ENCODE results near the gene STRN4.

The STRN4 gene

GRCh38 chr19:46739290-46739771, 6.9 kb downstream of the STRN4 start:
- Histone ChIP-seq H3K36me3 (ENCODE audit: control insufficient read depth in 2 of 2, insufficient read depth in 2 of 2, low read length in 2 of 2) (peaks cover 14 to 19% of the 10 kb centered on the region in 2 donors), H3K9ac (ENCODE audit: low read length in 2 of 2) (no peak overlapping the region), H3K27me3 (ENCODE audit: control insufficient read depth in 1 of 2, insufficient read depth in 2 of 2, low read length in 2 of 2) (no peaks in the 10 kb centered on the region), H3K27ac (ENCODE audit: low read length) (no peak overlapping the region), H3K4me3 (ENCODE audit: low read length in 2 of 2) (no peak overlapping the region), H3K4me1 (ENCODE audit: control insufficient read depth, insufficient read depth, low read length) (peaks cover 52% of the 10 kb centered on the region), H3K9me3 (ENCODE audit: control insufficient read depth in 2 of 2, low read length in 2 of 2) (no peaks in the 10 kb centered on the region)

DNA sequence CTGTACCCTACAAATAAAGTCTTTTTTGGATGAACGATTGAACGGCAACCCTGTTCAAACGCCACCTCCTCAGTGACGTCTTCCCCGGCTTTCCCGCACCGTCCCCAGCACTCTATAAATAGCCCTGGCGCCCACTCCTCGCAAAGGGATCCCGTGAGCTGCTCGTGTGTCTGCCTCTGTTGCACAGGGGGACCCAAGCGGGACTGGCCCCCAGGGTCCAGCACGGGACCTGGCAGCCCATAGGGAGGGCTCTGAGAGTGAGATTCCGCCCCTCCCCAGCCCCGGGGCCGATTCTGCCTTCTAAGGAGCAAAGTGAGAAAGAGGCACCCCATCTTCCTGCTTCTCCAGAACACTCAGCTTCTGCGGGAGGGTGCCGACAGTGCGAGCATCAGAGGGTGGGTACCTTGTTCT, 8.5 kb downstream of the STRN4 start:
- Histone ChIP-seq H3K27me3 (ENCODE audit: control insufficient read depth in 1 of 2, insufficient read depth in 2 of 2, low read length in 2 of 2) (no peaks in the 10 kb centered on the region), H3K4me3 (ENCODE audit: low read length in 2 of 2) (no peak overlapping the region), H3K4me1 (ENCODE audit: control insufficient read depth, insufficient read depth, low read length) (peaks cover 43% of the 10 kb centered on the region), H3K9ac (ENCODE audit: low read length in 2 of 2) (no peak overlapping the region), H3K9me3 (ENCODE audit: control insufficient read depth in 2 of 2, low read length in 2 of 2) (no peaks in the 10 kb centered on the region), H3K36me3 (ENCODE audit: control insufficient read depth in 2 of 2, insufficient read depth in 2 of 2, low read length in 2 of 2) (peaks cover 28 to 29% of the 10 kb centered on the region in 2 donors), H3K27ac (ENCODE audit: low read length) (no peak overlapping the region)

GRCh38 chr19:46737298-46737654, 9.0 kb downstream of the STRN4 start:
- H3K27me3 ChIP-seq (ENCODE audit: control insufficient read depth in 1 of 2, insufficient read depth in 2 of 2, low read length in 2 of 2): no peaks in the 10 kb centered on the region
- H3K9ac ChIP-seq (ENCODE audit: low read length in 2 of 2): no peak overlapping the region
- no peaks in the 10 kb centered on the region for H3K9me3 ChIP-seq (ENCODE audit: control insufficient read depth in 2 of 2, low read length in 2 of 2)
- H3K27ac ChIP-seq (ENCODE audit: low read length): no peak overlapping the region
- H3K36me3 ChIP-seq (ENCODE audit: control insufficient read depth in 2 of 2, insufficient read depth in 2 of 2, low read length in 2 of 2): peaks cover 29 to 31% of the 10 kb centered on the region in 2 donors
- peaks cover 42% of the 10 kb centered on the region for H3K4me1 ChIP-seq (ENCODE audit: control insufficient read depth, insufficient read depth, low read length)
- H3K4me3 ChIP-seq (ENCODE audit: low read length in 2 of 2): no peak overlapping the region

GRCh38 chr19:46736531-46737297, 9.5 kb downstream of the STRN4 start:
- Histone ChIP-seq H3K9ac (ENCODE audit: low read length in 2 of 2) (no peak overlapping the region), H3K4me1 (ENCODE audit: control insufficient read depth, insufficient read depth, low read length) (peaks cover 37% of the 10 kb centered on the region), H3K4me3 (ENCODE audit: low read length in 2 of 2) (no peak overlapping the region), H3K36me3 (ENCODE audit: control insufficient read depth in 2 of 2, insufficient read depth in 2 of 2, low read length in 2 of 2) (peaks cover 24 to 31% of the 10 kb centered on the region in 2 donors), H3K27me3 (ENCODE audit: control insufficient read depth in 1 of 2, insufficient read depth in 2 of 2, low read length in 2 of 2) (no peaks in the 10 kb centered on the region), H3K9me3 (ENCODE audit: control insufficient read depth in 2 of 2, low read length in 2 of 2) (no peaks in the 10 kb centered on the region), H3K27ac (ENCODE audit: low read length) (no peak overlapping the region)

- H3K4me3 ChIP-seq (ENCODE audit: low read length in 2 of 2): no peak overlapping the region
- H3K27ac ChIP-seq (ENCODE audit: low read length): no peak overlapping the region
- no peaks in the 10 kb centered on the region for H3K9me3 ChIP-seq (ENCODE audit: control insufficient read depth in 2 of 2, low read length in 2 of 2)
- H3K4me1 ChIP-seq (ENCODE audit: control insufficient read depth, insufficient read depth, low read length): peaks cover 22% of the 10 kb centered on the region
- peaks cover 44 to 54% of the 10 kb centered on the region in 2 donors for H3K36me3 ChIP-seq (ENCODE audit: control insufficient read depth in 2 of 2, insufficient read depth in 2 of 2, low read length in 2 of 2)
- no peak overlapping the region for H3K9ac ChIP-seq (ENCODE audit: low read length in 2 of 2)
- H3K27me3 ChIP-seq (ENCODE audit: control insufficient read depth in 1 of 2, insufficient read depth in 2 of 2, low read length in 2 of 2): no peaks in the 10 kb centered on the region
Observed at GRCh38 chr19:46733690-46734292, 12.5 kb downstream of the STRN4 start.

DNA sequence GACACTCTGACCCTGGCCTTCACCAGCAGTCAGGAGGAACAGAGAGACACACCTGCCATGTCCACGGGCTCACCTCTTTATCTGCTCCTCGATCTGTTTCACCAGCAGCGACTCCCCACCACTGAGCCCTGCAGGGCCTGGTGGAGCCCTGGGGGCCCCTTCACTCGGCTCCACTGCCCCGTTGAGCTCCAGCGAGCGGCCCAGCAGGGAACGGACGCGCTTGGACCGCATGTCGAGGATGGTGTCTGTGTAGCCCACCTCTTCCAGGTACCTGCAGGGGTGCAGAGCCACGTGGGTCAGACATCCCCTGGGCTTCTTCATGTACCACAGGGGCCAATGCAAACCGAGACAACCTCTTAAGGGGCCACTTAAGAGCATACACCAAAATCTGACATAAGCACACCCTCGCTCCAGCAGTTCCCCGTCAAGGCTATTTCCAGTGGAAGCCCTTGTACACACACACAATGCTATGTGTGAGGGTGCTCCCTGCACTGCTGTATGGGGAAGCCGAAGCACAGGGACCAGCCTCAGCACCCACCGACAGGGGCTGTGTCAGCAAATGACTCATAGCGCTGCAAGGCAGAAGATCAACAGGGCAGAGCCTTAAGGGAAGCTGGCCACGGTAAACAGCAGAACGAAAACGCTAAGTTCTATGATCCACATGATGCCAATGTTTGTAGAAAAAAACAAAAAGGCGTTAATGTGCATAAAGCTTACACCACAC, 13.1 kb downstream of the STRN4 start:
- Histone ChIP-seq H3K9me3 (ENCODE audit: control insufficient read depth in 2 of 2, low read length in 2 of 2) (no peaks in the 10 kb centered on the region), H3K36me3 (ENCODE audit: control insufficient read depth in 2 of 2, insufficient read depth in 2 of 2, low read length in 2 of 2) (peaks cover 43 to 54% of the 10 kb centered on the region in 2 donors), H3K9ac (ENCODE audit: low read length in 2 of 2) (no peak overlapping the region), H3K4me1 (ENCODE audit: control insufficient read depth, insufficient read depth, low read length) (peaks cover 24% of the 10 kb centered on the region), H3K27ac (ENCODE audit: low read length) (no peak overlapping the region), H3K4me3 (ENCODE audit: low read length in 2 of 2) (no peak overlapping the region), H3K27me3 (ENCODE audit: control insufficient read depth in 1 of 2, insufficient read depth in 2 of 2, low read length in 2 of 2) (no peaks in the 10 kb centered on the region)

GRCh38 chr19:46732172-46732938, 13.9 kb downstream of the STRN4 start:
- peaks cover 24% of the 10 kb centered on the region for H3K4me1 ChIP-seq (ENCODE audit: control insufficient read depth, insufficient read depth, low read length)
- H3K36me3 ChIP-seq (ENCODE audit: control insufficient read depth in 2 of 2, insufficient read depth in 2 of 2, low read length in 2 of 2): peaks cover 37 to 54% of the 10 kb centered on the region in 2 donors
- no peak overlapping the region for H3K9ac ChIP-seq (ENCODE audit: low read length in 2 of 2)

GRCh38 chr19:46731584-46731983, 14.7 kb downstream of the STRN4 start:
- Histone ChIP-seq H3K9ac (ENCODE audit: low read length in 2 of 2) (no peak overlapping the region), H3K9me3 (ENCODE audit: control insufficient read depth in 2 of 2, low read length in 2 of 2) (no peaks in the 10 kb centered on the region), H3K27ac (ENCODE audit: low read length) (no peak overlapping the region), H3K4me1 (ENCODE audit: control insufficient read depth, insufficient read depth, low read length) (peaks cover 22% of the 10 kb centered on the region), H3K36me3 (ENCODE audit: control insufficient read depth in 2 of 2, insufficient read depth in 2 of 2, low read length in 2 of 2) (peaks cover 35 to 57% of the 10 kb centered on the region in 2 donors), H3K4me3 (ENCODE audit: low read length in 2 of 2) (no peak overlapping the region), H3K27me3 (ENCODE audit: control insufficient read depth in 1 of 2, insufficient read depth in 2 of 2, low read length in 2 of 2) (no peaks in the 10 kb centered on the region)

More at GRCh38 chr19:46732172-46732938, 13.9 kb downstream of the STRN4 start:
- Histone ChIP-seq H3K9me3 (ENCODE audit: control insufficient read depth in 2 of 2, low read length in 2 of 2) (no peaks in the 10 kb centered on the region), H3K27ac (ENCODE audit: low read length) (no peak overlapping the region), H3K27me3 (ENCODE audit: control insufficient read depth in 1 of 2, insufficient read depth in 2 of 2, low read length in 2 of 2) (no peaks in the 10 kb centered on the region), H3K4me3 (ENCODE audit: low read length in 2 of 2) (no peak overlapping the region)

DNA sequence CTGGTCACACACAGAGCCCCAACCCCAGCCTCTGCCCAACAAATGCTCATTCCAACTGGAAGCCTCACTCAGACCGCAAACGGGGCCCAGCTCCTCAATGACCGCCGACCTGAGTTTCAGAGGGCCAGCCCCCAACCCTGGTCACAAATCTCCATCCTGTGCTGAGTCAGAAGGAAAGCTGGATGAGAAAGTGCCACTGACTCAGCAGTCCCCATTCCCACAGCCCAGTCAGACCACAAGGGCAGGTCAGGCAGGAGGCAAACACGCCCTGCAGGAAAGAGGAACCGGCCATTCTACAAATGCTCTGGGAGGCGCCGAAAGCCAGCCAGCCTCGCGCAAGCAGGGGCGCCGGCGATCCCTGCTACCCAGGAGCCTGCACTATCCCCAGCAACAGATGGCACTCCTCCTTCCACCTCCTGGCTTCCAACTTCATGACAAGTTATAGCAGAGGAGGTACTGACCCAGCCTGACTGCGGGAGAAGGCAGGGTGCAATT, 15.2 kb downstream of the STRN4 start:
- H3K27me3 ChIP-seq (ENCODE audit: control insufficient read depth in 1 of 2, insufficient read depth in 2 of 2, low read length in 2 of 2): no peaks in the 10 kb centered on the region
- H3K36me3 ChIP-seq (ENCODE audit: control insufficient read depth in 2 of 2, insufficient read depth in 2 of 2, low read length in 2 of 2): peaks cover 37 to 62% of the 10 kb centered on the region in 2 donors
- H3K4me3 ChIP-seq (ENCODE audit: low read length in 2 of 2): no peak overlapping the region
- no peak overlapping the region for H3K27ac ChIP-seq (ENCODE audit: low read length)
- H3K4me1 ChIP-seq (ENCODE audit: control insufficient read depth, insufficient read depth, low read length): peaks cover 22% of the 10 kb centered on the region
- no peaks in the 10 kb centered on the region for H3K9me3 ChIP-seq (ENCODE audit: control insufficient read depth in 2 of 2, low read length in 2 of 2)
- H3K9ac ChIP-seq (ENCODE audit: low read length in 2 of 2): no peak overlapping the region

- H3K36me3 ChIP-seq (ENCODE audit: control insufficient read depth in 2 of 2, insufficient read depth in 2 of 2, low read length in 2 of 2): peaks cover 37 to 67% of the 10 kb centered on the region in 2 donors
Observed at GRCh38 chr19:46730595-46730994, 15.7 kb downstream of the STRN4 start.

More at GRCh38 chr19:46730595-46730994, 15.7 kb downstream of the STRN4 start:
- no peaks in the 10 kb centered on the region for H3K27me3 ChIP-seq (ENCODE audit: control insufficient read depth in 1 of 2, insufficient read depth in 2 of 2, low read length in 2 of 2)
- H3K4me3 ChIP-seq (ENCODE audit: low read length in 2 of 2): no peak overlapping the region
- H3K9me3 ChIP-seq (ENCODE audit: control insufficient read depth in 2 of 2, low read length in 2 of 2): no peaks in the 10 kb centered on the region
- H3K4me1 ChIP-seq (ENCODE audit: control insufficient read depth, insufficient read depth, low read length): peaks cover 22% of the 10 kb centered on the region
- no peak overlapping the region for H3K9ac ChIP-seq (ENCODE audit: low read length in 2 of 2)
- no peak overlapping the region for H3K27ac ChIP-seq (ENCODE audit: low read length)

All from stomach smooth muscle (tissue), 2 donors.